ENCODE measurements around the gene CFHR4.
A peak's percentile ranks its signal among the peaks of the same experiment; 100 is the strongest.
"Not testable (repeated sequence)": the region's sequence is repeated elsewhere in the genome, so short reads cannot be mapped to it uniquely, and the experiment has no call there.

CFHR4 gene

DNA sequence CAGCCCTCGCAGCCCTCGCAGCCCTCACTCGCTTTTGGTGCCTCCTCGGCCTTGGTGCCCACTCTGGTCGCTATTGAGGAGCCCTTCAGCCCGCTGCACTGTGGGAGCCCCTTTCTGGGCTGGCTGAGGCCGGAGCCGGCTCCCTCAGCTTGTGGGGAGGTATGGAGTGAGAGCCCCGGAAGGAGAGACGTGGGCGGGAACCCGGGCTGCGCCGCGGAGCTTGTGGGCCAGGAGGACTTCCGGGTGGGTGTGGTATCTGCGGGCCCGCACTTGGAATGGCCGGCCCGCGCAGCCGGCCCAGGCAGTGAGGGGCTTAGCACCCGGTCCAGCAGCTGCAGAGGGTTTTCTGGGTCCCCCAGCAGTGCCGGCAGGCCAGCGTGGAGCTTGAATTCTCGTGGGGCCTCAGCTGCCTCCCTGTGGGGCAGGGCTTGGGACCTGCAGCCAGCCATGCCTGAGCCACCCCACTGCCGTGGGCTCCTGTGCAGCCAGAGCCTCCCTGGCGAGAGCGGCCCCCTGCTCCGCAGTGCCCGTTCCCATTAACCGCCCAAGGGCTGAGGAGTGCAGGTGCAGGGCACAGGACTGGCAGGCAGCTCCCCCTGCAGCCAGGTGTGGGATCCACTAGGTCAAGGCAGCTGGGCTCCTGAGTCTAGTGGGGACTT is 45.8 kb downstream of the CFHR4 start:
- no peak for DNase-seq (ENCODE audit: low read depth, low spot score)

DNA sequence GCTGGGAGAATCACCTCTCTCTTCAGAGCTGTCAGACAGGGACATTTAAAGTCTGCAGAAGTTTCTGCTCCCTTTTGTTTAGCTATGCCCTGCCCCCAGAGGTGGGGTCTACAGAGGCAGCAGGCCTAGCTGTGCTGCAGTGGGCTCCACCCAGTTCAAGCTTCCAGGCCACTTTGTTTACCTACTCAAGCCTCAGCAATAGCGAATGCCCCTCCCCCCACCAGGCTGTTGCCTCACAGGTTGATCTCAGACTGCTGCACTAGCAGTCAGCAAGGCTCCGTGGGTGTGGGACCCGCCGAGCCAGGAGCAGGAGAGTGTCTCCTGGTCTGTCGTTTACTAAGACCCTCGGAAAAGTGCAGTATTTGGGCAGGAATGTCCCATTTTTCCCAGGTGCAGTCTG is 53.6 kb downstream of the CFHR4 start:
- DNase-seq (ENCODE audit: low read depth, low spot score), result peak; percentile 13

DNA sequence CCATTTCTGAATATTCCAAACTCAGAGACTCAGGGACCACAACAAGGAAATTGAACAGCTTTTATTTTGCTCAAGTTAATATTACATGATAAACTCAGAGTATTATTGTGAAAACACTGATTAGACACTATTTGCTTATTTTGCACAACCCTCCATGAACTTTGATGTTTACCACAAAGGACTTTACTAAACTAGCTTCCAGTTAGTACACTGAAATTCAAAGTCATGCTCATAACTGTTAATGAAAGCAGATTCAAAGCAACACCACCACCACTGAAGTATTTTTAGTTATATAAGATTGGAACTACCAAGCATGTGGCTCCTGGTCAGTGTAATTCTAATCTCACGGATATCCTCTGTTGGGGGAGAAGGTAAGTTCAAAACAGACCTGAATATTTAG is 55.7 kb downstream of the CFHR4 start, which contains the start of gene CFHR2:
CFHR2 (plus strand) TSS at position 171 of the 400 bp plus-strand sequence; CDS start at position 314, 143 bp downstream.
- not testable (repeated sequence) for DNase-seq (ENCODE audit: low read depth, low spot score)

- no peak for DNase-seq (ENCODE audit: low read depth, low spot score)
Measured at GRCh38 chr1:196951711-196952394, 64.0 kb downstream of the CFHR4 start.

GRCh38 chr1:196954778-196955177 is 66.9 kb downstream of the CFHR4 start:
- no peak for DNase-seq (ENCODE audit: low read depth, low spot score)

- DNase-seq (ENCODE audit: low read depth, low spot score), result no peak
Measured at GRCh38 chr1:196955926-196956325, 68.1 kb downstream of the CFHR4 start.

- no peak for DNase-seq (ENCODE audit: low read depth, low spot score)
Measured at GRCh38 chr1:196960854-196961253, 73.0 kb downstream of the CFHR4 start.
